Liver (tissue), 9 donors: ENCODE measurements around the gene ACTN4. TPM values are rescaled to one million over a fixed set of nuclear protein-coding genes. Genes with fewer than 3 reads are reported as not detected.

ENCODE experiments used
- DNase-seq: peaks from one replicate; pipeline ENCODE4 v3.0.0-alpha.2; 2017; ENCODE audit warnings: low spot score
- H3K27ac ChIP-seq, 2 donors: one replicate each; pipeline ENCODE4 v1.7.0; 2013; ENCODE audit warnings: inconsistent platforms in 2 of 2, low read length in 2 of 2, control low read depth in 1 of 2, low read depth in 1 of 2, mild to moderate bottlenecking in 1 of 2
- H3K27me3 ChIP-seq, 4 donors: one replicate each; pipeline versions ENCODE4 v1.6.1 to v1.7.0; 2013; ENCODE audit warnings: low read length in 3 of 4, inconsistent platforms in 1 of 4, mild to moderate bottlenecking in 1 of 4, moderate library complexity in 1 of 4; ENCODE audit not compliant: control insufficient read depth in 4 of 4, insufficient read depth in 4 of 4
- H3K36me3 ChIP-seq, 4 donors: one replicate each; pipeline versions ENCODE4 v1.6.1 to v1.7.0; 2013; ENCODE audit warnings: low read length in 3 of 4, mild to moderate bottlenecking in 3 of 4, low read depth in 1 of 4, moderate library complexity in 1 of 4; ENCODE audit not compliant: control insufficient read depth in 4 of 4, insufficient read depth in 3 of 4
- H3K4me1 ChIP-seq, 4 donors: one replicate each; pipeline versions ENCODE4 v1.6.1 to v1.7.0; 2013; ENCODE audit warnings: low read length in 3 of 4, mild to moderate bottlenecking in 3 of 4, moderate library complexity in 1 of 4; ENCODE audit not compliant: control insufficient read depth in 4 of 4, insufficient read depth in 4 of 4
- H3K4me3 ChIP-seq, 3 donors: one replicate each; pipeline versions ENCODE4 v1.6.1 to v1.7.0; 2013; ENCODE audit warnings: low read length in 3 of 3, control low read depth in 1 of 3, low read depth in 1 of 3, mild to moderate bottlenecking in 1 of 3
- H3K9ac ChIP-seq, 2 donors: one replicate each; pipeline ENCODE4 v1.7.0; 2013; ENCODE audit warnings: low read length in 2 of 2, mild to moderate bottlenecking in 2 of 2, moderate library complexity in 2 of 2, control low read depth in 1 of 2, low read depth in 1 of 2
- H3K9me3 ChIP-seq, 4 donors: one replicate each; pipeline versions ENCODE4 v1.6.1 to v1.7.0; 2013; ENCODE audit warnings: low read length in 3 of 4; ENCODE audit not compliant: control insufficient read depth in 4 of 4
- FOXA2 ChIP-seq: IDR thresholded peaks from 2 replicates; pipeline ENCODE4 v1.6.1; 2016; ENCODE audit warnings: antibody characterized with exemption
- HNF4A ChIP-seq, 2 donors: conservative IDR thresholded peaks; 2 replicates each; pipeline ENCODE4 v1.6.1; 2016; ENCODE audit warnings: antibody characterized with exemption in 2 of 2, mild to moderate bottlenecking in 2 of 2
- HNF4G ChIP-seq: IDR thresholded peaks from 2 replicates; pipeline ENCODE4 v1.6.1; 2016; ENCODE audit warnings: antibody characterized with exemption
- JUND ChIP-seq, 2 donors: IDR thresholded peaks; 2 replicates each; pipeline ENCODE4 v1.6.1; 2016; ENCODE audit warnings: antibody characterized with exemption in 2 of 2
- MAX ChIP-seq: IDR thresholded peaks from 2 replicates; pipeline ENCODE4 v1.6.1; 2016; ENCODE audit warnings: antibody characterized with exemption
- RAD21 ChIP-seq, 2 donors: IDR thresholded peaks; 2 replicates each; pipeline ENCODE4 v1.6.1; 2016; ENCODE audit warnings: antibody characterized with exemption in 2 of 2, mild to moderate bottlenecking in 2 of 2
- RXRA ChIP-seq, 2 donors: IDR thresholded peaks; 2 replicates each; pipeline ENCODE4 v1.6.1; 2017 to 2018; ENCODE audit warnings: antibody characterized with exemption in 2 of 2, mild to moderate bottlenecking in 1 of 2
- TAF1 ChIP-seq: conservative IDR thresholded peaks from 2 replicates; pipeline ENCODE4 v1.6.1; 2016; ENCODE audit warnings: antibody characterized with exemption, mild to moderate bottlenecking
- YY1 ChIP-seq: IDR thresholded peaks from 2 replicates; pipeline ENCODE4 v1.6.1; 2016; ENCODE audit warnings: antibody characterized with exemption, mild to moderate bottlenecking
- WGBS: extraction: QIAGEN DNeasy Blood & Tissue Kit; methylation state at CpG from one replicate; pipeline ENCODE4 v1.1.7; 2013; 5-methylcytosine and 5-hydroxymethylcytosine counted together
- polyA plus RNA-seq, 2 donors: library from polyadenylated mRNA; stranded (reverse) in 1 of 2; unstranded in 1 of 2; fragments of 200-250 nt in 1 of 2; fragments of >200 nt in 1 of 2; fragmentation: Nextera tagmentation in 1 of 2; extraction: Ambion mirVana in 1 of 2; gene quantifications; one replicate each; pipeline versions ENCODE4 v1.2.1 to v1.2.3, GENCODE V29; 2013 to 2015
- total RNA-seq, 2 donors: library from RNA; depleted of rRNA; stranded (reverse); fragments of >200 nt; gene quantifications; one replicate each; pipeline ENCODE4 v1.2.3, GENCODE V29; 2014
- TF ChIP-seq, protein P1 (sequence below): IDR thresholded peaks from 2 replicates; pipeline ENCODE4 v1.6.1; 2016; ENCODE audit warnings: antibody characterized with exemption, mild to moderate bottlenecking
- TF ChIP-seq, protein P2 (sequence below): IDR thresholded peaks from 2 replicates; pipeline ENCODE4 v1.6.1; 2016; ENCODE audit warnings: antibody characterized with exemption
- TF ChIP-seq, protein P3 (sequence below): IDR thresholded peaks from 2 replicates; pipeline ENCODE4 v1.6.1; 2016; ENCODE audit warnings: antibody characterized with exemption
- donor health status: healthy.
- donor health status: healthy.
- donor health status: healthy.
- donor health status: healthy.
- donor health status: healthy.

Gene ACTN4
- total and polyA plus RNA-seq, 4 donors: 35.4 to 164 (median 98.7) TPM

DNA sequence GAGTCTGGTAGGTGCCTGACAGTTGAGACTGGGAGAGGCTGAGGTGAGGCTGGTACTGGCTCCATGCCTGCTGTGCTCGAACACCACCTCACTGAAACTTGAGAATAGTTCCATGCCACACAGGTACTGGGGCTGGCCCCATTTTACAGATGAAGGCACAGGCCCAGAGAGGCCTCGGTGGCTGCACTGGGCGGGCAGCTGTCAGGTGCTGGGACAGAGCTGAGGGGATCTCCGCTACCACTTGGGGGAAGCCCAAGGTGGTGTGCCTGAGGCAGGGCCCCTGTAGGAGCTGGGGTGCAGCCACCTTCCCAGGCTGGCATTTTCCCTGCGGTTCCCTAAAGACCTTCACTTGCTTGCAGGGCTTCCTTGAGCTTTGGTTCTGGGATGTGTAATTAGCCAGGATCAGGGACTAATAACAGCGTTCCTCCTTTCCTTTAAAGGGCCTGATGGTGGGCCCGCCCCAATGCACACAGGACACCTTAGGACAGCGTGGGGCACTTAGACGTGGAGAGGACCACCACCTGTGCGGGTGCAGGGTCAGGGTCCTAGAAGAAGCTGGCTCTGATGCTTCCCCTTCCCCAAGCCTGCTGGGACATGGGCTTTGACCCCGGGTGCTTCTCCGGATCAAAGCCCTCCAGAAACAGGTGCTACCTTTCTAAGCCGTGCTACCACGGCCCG is 73.2 kb downstream of the ACTN4 start:
- Histone ChIP-seq H3K4me1 (peaks cover 0 to 12% (median 6%) of the 10 kb centered on the region in 4 donors), H3K27ac (no peak overlapping the region), H3K36me3 (peaks cover 21 to 86% (median 42%) of the 10 kb centered on the region in 4 donors), H3K27me3 (no peaks in the 10 kb centered on the region), H3K9ac (no peak overlapping the region), H3K9me3 (no peaks in the 10 kb centered on the region), H3K4me3 (no peak overlapping the region)
- WGBS: 96% methylated on average over 15 of the region's 15 CpGs
- no peak for DNase-seq
- TF ChIP-seq, protein P1, sequence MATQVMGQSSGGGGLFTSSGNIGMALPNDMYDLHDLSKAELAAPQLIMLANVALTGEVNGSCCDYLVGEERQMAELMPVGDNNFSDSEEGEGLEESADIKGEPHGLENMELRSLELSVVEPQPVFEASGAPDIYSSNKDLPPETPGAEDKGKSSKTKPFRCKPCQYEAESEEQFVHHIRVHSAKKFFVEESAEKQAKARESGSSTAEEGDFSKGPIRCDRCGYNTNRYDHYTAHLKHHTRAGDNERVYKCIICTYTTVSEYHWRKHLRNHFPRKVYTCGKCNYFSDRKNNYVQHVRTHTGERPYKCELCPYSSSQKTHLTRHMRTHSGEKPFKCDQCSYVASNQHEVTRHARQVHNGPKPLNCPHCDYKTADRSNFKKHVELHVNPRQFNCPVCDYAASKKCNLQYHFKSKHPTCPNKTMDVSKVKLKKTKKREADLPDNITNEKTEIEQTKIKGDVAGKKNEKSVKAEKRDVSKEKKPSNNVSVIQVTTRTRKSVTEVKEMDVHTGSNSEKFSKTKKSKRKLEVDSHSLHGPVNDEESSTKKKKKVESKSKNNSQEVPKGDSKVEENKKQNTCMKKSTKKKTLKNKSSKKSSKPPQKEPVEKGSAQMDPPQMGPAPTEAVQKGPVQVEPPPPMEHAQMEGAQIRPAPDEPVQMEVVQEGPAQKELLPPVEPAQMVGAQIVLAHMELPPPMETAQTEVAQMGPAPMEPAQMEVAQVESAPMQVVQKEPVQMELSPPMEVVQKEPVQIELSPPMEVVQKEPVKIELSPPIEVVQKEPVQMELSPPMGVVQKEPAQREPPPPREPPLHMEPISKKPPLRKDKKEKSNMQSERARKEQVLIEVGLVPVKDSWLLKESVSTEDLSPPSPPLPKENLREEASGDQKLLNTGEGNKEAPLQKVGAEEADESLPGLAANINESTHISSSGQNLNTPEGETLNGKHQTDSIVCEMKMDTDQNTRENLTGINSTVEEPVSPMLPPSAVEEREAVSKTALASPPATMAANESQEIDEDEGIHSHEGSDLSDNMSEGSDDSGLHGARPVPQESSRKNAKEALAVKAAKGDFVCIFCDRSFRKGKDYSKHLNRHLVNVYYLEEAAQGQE: no peak
- TF ChIP-seq, protein P2, sequence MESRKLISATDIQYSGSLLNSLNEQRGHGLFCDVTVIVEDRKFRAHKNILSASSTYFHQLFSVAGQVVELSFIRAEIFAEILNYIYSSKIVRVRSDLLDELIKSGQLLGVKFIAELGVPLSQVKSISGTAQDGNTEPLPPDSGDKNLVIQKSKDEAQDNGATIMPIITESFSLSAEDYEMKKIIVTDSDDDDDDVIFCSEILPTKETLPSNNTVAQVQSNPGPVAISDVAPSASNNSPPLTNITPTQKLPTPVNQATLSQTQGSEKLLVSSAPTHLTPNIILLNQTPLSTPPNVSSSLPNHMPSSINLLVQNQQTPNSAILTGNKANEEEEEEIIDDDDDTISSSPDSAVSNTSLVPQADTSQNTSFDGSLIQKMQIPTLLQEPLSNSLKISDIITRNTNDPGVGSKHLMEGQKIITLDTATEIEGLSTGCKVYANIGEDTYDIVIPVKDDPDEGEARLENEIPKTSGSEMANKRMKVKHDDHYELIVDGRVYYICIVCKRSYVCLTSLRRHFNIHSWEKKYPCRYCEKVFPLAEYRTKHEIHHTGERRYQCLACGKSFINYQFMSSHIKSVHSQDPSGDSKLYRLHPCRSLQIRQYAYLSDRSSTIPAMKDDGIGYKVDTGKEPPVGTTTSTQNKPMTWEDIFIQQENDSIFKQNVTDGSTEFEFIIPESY: no peak
- TF ChIP-seq JUND (IDR thresholded peaks at IDR 0.05): no peak
- no peak for TF ChIP-seq YY1
- no peak for TF ChIP-seq TAF1
- no peak for TF ChIP-seq RXRA (IDR thresholded peaks at IDR 0.05)

- Histone ChIP-seq H3K9me3 (no peaks in the 10 kb centered on the region), H3K27ac (peak overlapping the region in 1 of 2 donors; percentile 25)
Measured at GRCh38 chr19:38721496-38721895, 74.0 kb downstream of the ACTN4 start.

More at GRCh38 chr19:38721496-38721895, 74.0 kb downstream of the ACTN4 start:
- no peak overlapping the region for H3K4me3 ChIP-seq
- H3K4me1 ChIP-seq: peaks cover 1 to 13% (median 6%) of the 10 kb centered on the region in 4 donors
- WGBS: 96% methylated on average over 20 of the region's 20 CpGs
- DNase-seq: no peak
- peaks cover 21 to 86% (median 44%) of the 10 kb centered on the region in 4 donors for H3K36me3 ChIP-seq
- H3K27me3 ChIP-seq: no peaks in the 10 kb centered on the region
- H3K9ac ChIP-seq: no peak overlapping the region
- no peak for TF ChIP-seq YY1
- TF ChIP-seq FOXA2: no peak
- TF ChIP-seq JUND (IDR thresholded peaks at IDR 0.05): no peak
- no peak for TF ChIP-seq MAX
- TF ChIP-seq, protein P1: no peak
- TF ChIP-seq, protein P2: no peak
- TF ChIP-seq HNF4A (conservative IDR thresholded peaks at IDR 0.05): no peak
- TF ChIP-seq HNF4G: no peak
- TF ChIP-seq TAF1: no peak
- no peak for TF ChIP-seq RAD21 (IDR thresholded peaks at IDR 0.05)
- TF ChIP-seq, protein P3, sequence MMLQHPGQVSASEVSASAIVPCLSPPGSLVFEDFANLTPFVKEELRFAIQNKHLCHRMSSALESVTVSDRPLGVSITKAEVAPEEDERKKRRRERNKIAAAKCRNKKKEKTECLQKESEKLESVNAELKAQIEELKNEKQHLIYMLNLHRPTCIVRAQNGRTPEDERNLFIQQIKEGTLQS: no peak
